Pancreas (tissue), 10 donors: ENCODE data around the gene PSMC3. TPM values are rescaled to one million over a fixed set of nuclear protein-coding genes. Genes with fewer than 3 reads are reported as not detected.

ENCODE experiments used
- ATAC-seq, 4 donors: fragments of 200-7000 bp; cut with Tn5 transposase; one replicate each; pipeline versions ENCODE4 v1.8.0 to v1.9.1; 2020; ENCODE audit warnings: mild to moderate bottlenecking in 4 of 4, moderate library complexity in 4 of 4
- DNase-seq, 6 donors: peaks; one replicate each; pipeline ENCODE4 v3.0.0-alpha.2; 2020
- FAIRE-seq: peaks from 2 replicates; lab custom pipeline; 2012; peaks lifted over from hg19 to GRCh38; lab: Jason Lieb, UNC
- H3K27ac ChIP-seq, 4 donors: fragments of 200-600 bp; sonication (generic); 1 replicate in 3 of 4; 2 replicates in 1 of 4; pipeline versions ENCODE4 v1.5.0 to v1.8.0; 2020
- H3K27me3 ChIP-seq, 4 donors: fragments of 200-600 bp; one replicate each; pipeline ENCODE4 v1.8.0; 2021
- H3K36me3 ChIP-seq, 3 donors: fragments of 200-600 bp; sonication (generic) in 1 of 3; one replicate each; pipeline versions ENCODE4 v1.5.0 to v1.8.0; 2020 to 2021
- H3K4me1 ChIP-seq, 3 donors: fragments of 200-600 bp; one replicate each; pipeline ENCODE4 v1.8.0; 2021
- H3K4me3 ChIP-seq, 4 donors: fragments of 200-600 bp; sonication (generic) in 2 of 4; one replicate each; pipeline versions ENCODE4 v1.5.0 to v1.8.0; 2020 to 2021
- H3K9me3 ChIP-seq, 4 donors: fragments of 200-600 bp; one replicate each; pipeline ENCODE4 v1.8.0; 2021
- CTCF ChIP-seq, 4 donors: fragments of 200-600 bp; sonication (generic) in 3 of 4; IDR thresholded peaks; one replicate each; pipeline versions ENCODE4 v1.5.0 to v1.8.0; 2021; ENCODE audit warnings: antibody characterized with exemption in 4 of 4
- WGBS, 2 donors: extraction: QIAGEN DNeasy Blood & Tissue Kit; methylation state at CpG; one replicate each; pipeline ENCODE4 v1.1.7; 2013; 5-methylcytosine and 5-hydroxymethylcytosine counted together
- intact Hi-C, 3 donors: fragments of 100-400 bp; cut with DNase I; formaldehyde crosslinking; loops; one replicate each; pipeline versions ENCODE4 v1.11.1 to v1.14.2; 2022
- polyA plus RNA-seq, 2 donors: library from polyadenylated mRNA; stranded (reverse); fragments of 200-250 nt; gene quantifications; one replicate each; pipeline ENCODE4 v1.2.3, GENCODE V29; 2013
- total RNA-seq, 6 donors: library from RNA; stranded (reverse); fragmentation: NEBNext Ultra II Directional in 4 of 6; extraction: Animal tissue kit (Norgen Biotek cat#: 25700) in 4 of 6; gene quantifications; one replicate each; pipeline versions ENCODE4 v1.2.1 to v1.2.4, GENCODE V29; 2021 to 2023
- donor health status: healthy with polysubstance abuse.
- donor health status: DM: no; HTN: no; CAD: no; lungs with moderate emphysema.
- donor health status: DM: no; HTN: no; CAD: no.
- donor health status: control.
- donor health status: control.
- donor health status: Bipolar disorder and iron deficiency.
- donor health status: DM: yes; HTN: yes; CAD: no.
- donor health status: DM: no; HTN: no; CAD: no.
- donor health status: DM: no; HTN: no; CAD: no.
- donor health status: DM: yes; HTN: yes; CAD: no.

The PSMC3 gene
- total and polyA plus RNA-seq, 8 donors = 37.4 to 67.5 (median 51.7) TPM

GRCh38 chr11:47387944-47388696, 38.1 kb downstream of the PSMC3 start:
- no peak for DNase-seq
- ATAC-seq = peak in 1 of 4 donors; percentile 12

GRCh38 chr11:47384498-47384897, 41.7 kb downstream of the PSMC3 start:
- TF ChIP-seq CTCF (IDR thresholded peaks at IDR 0.05) = no peak
- H3K27ac ChIP-seq = no peak overlapping the region
- H3K36me3 ChIP-seq = no peaks in the 10 kb centered on the region
- DNase-seq = no peak
- H3K4me3 ChIP-seq = no peak overlapping the region
- FAIRE-seq = no peak
- H3K9me3 ChIP-seq = no peaks in the 10 kb centered on the region
- ATAC-seq = no peak
- WGBS, 2 donors = 83 to 87% methylated on average over 4 of the region's 4 CpGs
- intact Hi-C loops = no loop called here
- no peaks in the 10 kb centered on the region for H3K4me1 ChIP-seq
- H3K27me3 ChIP-seq = no peaks in the 10 kb centered on the region

More at GRCh38 chr11:47387944-47388696, 38.1 kb downstream of the PSMC3 start:
- H3K4me3 ChIP-seq = no peak overlapping the region
- no peaks in the 10 kb centered on the region for H3K36me3 ChIP-seq
- intact Hi-C loops = no loop called here
- H3K27ac ChIP-seq = peak overlapping the region in 1 of 4 donors; percentile 12
- no peak for TF ChIP-seq CTCF (IDR thresholded peaks at IDR 0.05)
- 67 to 73% methylated on average over 13 of the region's 13 CpGs for WGBS, 2 donors
- no peaks in the 10 kb centered on the region for H3K27me3 ChIP-seq
- no peaks in the 10 kb centered on the region for H3K9me3 ChIP-seq
- no peak for FAIRE-seq
- no peaks in the 10 kb centered on the region for H3K4me1 ChIP-seq

- no peaks in the 10 kb centered on the region for H3K27me3 ChIP-seq
- DNase-seq (no peak), ATAC-seq (no peak), FAIRE-seq (no peak)
- no peak overlapping the region for H3K27ac ChIP-seq
- no peaks in the 10 kb centered on the region for H3K36me3 ChIP-seq
- WGBS, 2 donors = 44 to 65% methylated on average over 4 of the region's 4 CpGs
- H3K4me1 ChIP-seq = no peaks in the 10 kb centered on the region
- no peak for TF ChIP-seq CTCF (IDR thresholded peaks at IDR 0.05)
- no peak overlapping the region for H3K4me3 ChIP-seq
- intact Hi-C loops = no loop called here
- no peaks in the 10 kb centered on the region for H3K9me3 ChIP-seq
Observed at GRCh38 chr11:47383071-47383470, 43.2 kb downstream of the PSMC3 start.

- Histone ChIP-seq H3K36me3 (no peaks in the 10 kb centered on the region), H3K9me3 (no peaks in the 10 kb centered on the region), H3K27me3 (no peaks in the 10 kb centered on the region), H3K4me1 (no peaks in the 10 kb centered on the region), H3K4me3 (no peak overlapping the region), H3K27ac (no peak overlapping the region)
- FAIRE-seq (no peak), ATAC-seq (no peak), DNase-seq (no peak)
- 78 to 93% methylated on average over 2 of the region's 2 CpGs for WGBS, 2 donors
- no peak for TF ChIP-seq CTCF (IDR thresholded peaks at IDR 0.05)
- intact Hi-C loops = no loop called here
Observed at GRCh38 chr11:47380078-47380477, 46.2 kb downstream of the PSMC3 start.

- intact Hi-C loops = loop anchor here in 2 of 3 donors (5.0 to 10.0 kb wide), 2 partner anchors 65 to 68 kb away; partner anchors contain the start of gene RAPSN (in 2 of the 2)
- Histone ChIP-seq H3K36me3 (no peaks in the 10 kb centered on the region), H3K9me3 (no peaks in the 10 kb centered on the region), H3K4me1 (no peaks in the 10 kb centered on the region), H3K27ac (no peak overlapping the region), H3K4me3 (no peak overlapping the region), H3K27me3 (no peaks in the 10 kb centered on the region)
- ATAC-seq (no peak), DNase-seq (no peak), FAIRE-seq (no peak)
- TF ChIP-seq CTCF (IDR thresholded peaks at IDR 0.05) = no peak
- 64 to 71% methylated on average over 2 of the region's 2 CpGs for WGBS, 2 donors
Observed at GRCh38 chr11:47379317-47379716, 46.9 kb downstream of the PSMC3 start.
